Activated CD4-positive, alpha-beta memory T cell treated with anti-CD3 and anti-CD28 coated beads for 36 hours (primary cell): ENCODE results near the gene ZFC3H1. TPM values are rescaled to one million over a fixed set of nuclear protein-coding genes. Genes with fewer than 3 reads are reported as not detected.
A peak's percentile ranks its signal among the peaks of the same experiment; 100 is the strongest.

ENCODE experiments used
- CTCF ChIA-PET: fragments of 350-600 bp; sonication (Branson Sonifier 250); formaldehyde crosslinking; loops from one replicate; lab custom pipeline; 2021; ENCODE audit warnings: antibody characterized with exemption, inconsistent platforms; lab: Charles Lee
- POLR2A ChIA-PET: fragments of 350-600 bp; sonication (Branson Sonifier 250); formaldehyde crosslinking; loops from one replicate; lab custom pipeline; 2021; ENCODE audit warnings: antibody characterized with exemption; lab: Charles Lee
- DNase-seq: peaks from one replicate; pipeline ENCODE4 v3.0.0-alpha.2; 2020
- H3K27ac Mint-ChIP-seq: one replicate; pipeline ENCODE4 v1.8.0; 2021; ENCODE audit warnings: mixed read lengths
- H3K27me3 Mint-ChIP-seq: one replicate; pipeline ENCODE4 v1.8.0; 2021; ENCODE audit warnings: mixed read lengths
- H3K36me3 Mint-ChIP-seq: one replicate; pipeline ENCODE4 v1.8.0; 2021; ENCODE audit warnings: mixed read lengths
- H3K4me1 Mint-ChIP-seq: one replicate; pipeline ENCODE4 v1.8.0; 2021; ENCODE audit warnings: low read depth, mixed read lengths
- H3K4me3 Mint-ChIP-seq: one replicate; pipeline ENCODE4 v1.8.0; 2021; ENCODE audit warnings: mild to moderate bottlenecking, mixed read lengths
- H3K9me3 Mint-ChIP-seq: one replicate; pipeline ENCODE4 v1.8.0; 2021; ENCODE audit warnings: mixed read lengths
- intact Hi-C: fragments of 100-400 bp; cut with micrococcal nuclease; formaldehyde crosslinking; loops from one replicate; pipeline ENCODE4 v1.15.1; 2023
- total RNA-seq, 2 experiments: library from RNA; stranded (reverse); gene quantifications; one replicate each; pipeline ENCODE4 v1.2.3, GENCODE V29; 2021

Gene ZFC3H1
- total RNA-seq, 2 experiments from 2014 or later: 55.9 to 64.9 TPM

DNA sequence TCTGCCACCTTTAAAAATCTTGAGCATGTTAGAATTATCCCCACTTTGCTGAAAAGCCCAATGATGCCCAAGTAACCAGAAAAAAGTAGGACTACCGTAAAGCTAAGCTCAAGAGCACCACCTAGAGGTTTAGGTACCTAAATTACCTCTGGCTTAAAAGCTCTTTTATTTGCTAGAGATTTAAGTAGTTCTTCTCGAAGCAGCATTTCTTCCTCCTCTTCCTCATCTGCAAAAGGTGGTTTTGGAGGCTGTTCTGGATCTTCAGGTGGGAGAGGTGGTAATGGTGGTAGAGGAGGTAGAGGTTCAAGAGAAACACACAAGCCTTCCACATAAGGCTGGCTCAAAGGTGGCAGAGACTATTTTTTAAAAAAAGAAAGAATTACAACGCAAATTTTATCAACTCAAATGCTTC, 26.9 kb downstream of the ZFC3H1 start:
- Mint-ChIP-seq H3K4me3 (no peak overlapping the region), H3K27me3 (no peaks in the 10 kb centered on the region), H3K36me3 (peaks cover 61% of the 10 kb centered on the region), H3K9me3 (no peaks in the 10 kb centered on the region), H3K4me1 (peaks cover 28% of the 10 kb centered on the region), H3K27ac (peak overlapping the region; percentile 46)
- no peak for DNase-seq
- CTCF ChIA-PET: interaction anchor here (0.7 to 5.9 kb wide), 25 partner anchors 10 to 366 kb away, joined by 3 to 50 read pairs (median 6); partner anchors contain the start of genes RAB21, THAP2, TMEM19 and ZFC3H1
- intact Hi-C loops: loop anchor here (1.0 to 10.0 kb wide), 2 partner anchors 111 to 222 kb away; no protein-coding TSS in a partner anchor
- POLR2A ChIA-PET: interaction anchor here (1.0 to 1.1 kb wide), 2 partner anchors 26 to 32 kb away, joined by 3 to 5 read pairs; no protein-coding TSS in a partner anchor

DNA sequence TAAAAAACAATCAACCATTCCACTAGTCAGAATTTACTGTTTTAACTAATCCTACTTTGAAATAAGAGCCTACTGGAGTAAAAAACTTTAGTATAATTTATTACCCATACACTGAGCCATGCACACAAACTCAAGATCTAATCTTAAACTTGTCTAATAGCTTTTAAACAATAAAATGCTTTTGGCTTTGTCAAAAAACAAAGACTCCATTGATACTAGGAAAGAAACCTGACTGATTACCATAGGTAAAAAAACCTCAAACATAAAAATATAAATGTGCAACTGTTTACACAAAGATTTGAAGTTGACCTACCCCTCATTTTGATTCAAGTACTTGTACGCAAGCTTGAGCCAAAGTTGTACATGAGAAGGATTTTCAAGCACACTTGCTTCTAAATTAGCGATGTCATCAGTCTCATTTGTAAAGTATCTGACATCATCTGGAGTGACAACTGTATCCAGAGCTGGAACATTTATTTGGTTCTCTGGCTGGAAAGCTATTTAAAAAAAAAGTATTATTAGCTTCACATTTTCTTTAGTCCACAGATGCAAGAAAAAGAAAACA, 36.1 kb downstream of the ZFC3H1 start:
- CTCF ChIA-PET: interaction anchor here (0.8 to 3.9 kb wide), 6 partner anchors 9 to 124 kb away, joined by 3 to 29 read pairs (median 4); no protein-coding TSS in a partner anchor

DNA sequence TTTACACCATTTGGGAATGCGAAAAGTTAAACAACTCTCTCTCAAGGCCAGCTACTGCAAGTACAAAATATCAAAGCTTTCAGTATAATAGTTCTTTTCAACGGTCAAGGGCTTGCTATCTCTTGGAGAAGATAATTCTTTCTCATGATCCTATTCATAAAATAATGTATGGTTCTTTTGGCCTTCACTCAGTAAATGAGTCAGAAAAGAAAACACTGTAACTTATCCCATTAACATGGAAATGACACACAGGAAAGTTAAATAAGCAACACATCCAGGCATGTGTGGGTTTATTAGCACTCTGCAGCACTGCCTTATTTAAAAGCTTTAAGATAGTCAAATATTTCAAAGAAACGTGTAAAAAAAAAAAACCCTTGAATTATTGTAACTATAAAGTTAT, 36.9 kb downstream of the ZFC3H1 start:
- Mint-ChIP-seq H3K27me3 (no peaks in the 10 kb centered on the region), H3K9me3 (no peaks in the 10 kb centered on the region), H3K27ac (no peak overlapping the region), H3K4me3 (no peak overlapping the region), H3K4me1 (peaks cover 10% of the 10 kb centered on the region), H3K36me3 (peaks cover 41% of the 10 kb centered on the region)
- CTCF ChIA-PET: interaction anchor here (1.1 to 3.9 kb wide), 5 partner anchors 10 to 124 kb away, joined by 3 to 29 read pairs (median 4); no protein-coding TSS in a partner anchor
- POLR2A ChIA-PET: no interaction called here
- intact Hi-C loops: no loop called here
- DNase-seq: no peak

More for the DNA sequence above, 36.1 kb downstream of the ZFC3H1 start:
- intact Hi-C loops: no loop called here
- DNase-seq: no peak
- Mint-ChIP-seq H3K36me3 (peaks cover 40% of the 10 kb centered on the region), H3K4me3 (no peak overlapping the region), H3K9me3 (no peaks in the 10 kb centered on the region), H3K4me1 (peaks cover 10% of the 10 kb centered on the region), H3K27ac (no peak overlapping the region), H3K27me3 (no peaks in the 10 kb centered on the region)
- POLR2A ChIA-PET: interaction anchor here (0.6 kb wide), 1 partner anchor 20 kb away, joined by 3 read pairs; no protein-coding TSS in a partner anchor

DNA sequence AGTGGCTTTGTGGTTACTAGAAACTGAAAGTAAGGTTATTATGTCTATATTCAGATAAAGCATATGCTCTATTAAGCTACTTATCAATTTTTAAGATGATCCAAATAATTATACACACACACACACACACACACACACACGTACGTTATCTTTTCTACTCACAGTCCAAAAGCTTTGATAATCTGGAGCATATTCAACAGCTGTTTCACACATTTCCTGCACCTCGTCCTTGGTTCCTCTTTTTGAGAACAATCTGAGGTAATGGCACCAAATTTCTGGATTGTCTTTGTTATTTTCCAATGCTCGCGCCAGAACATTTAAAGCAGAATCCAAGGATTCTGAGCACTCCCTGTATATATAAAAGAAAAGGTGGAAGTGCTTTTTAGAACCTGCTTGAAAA, 37.5 kb downstream of the ZFC3H1 start:
- H3K27ac Mint-ChIP-seq: peak overlapping the region; percentile 33
- ChIA-PET POLR2A (no interaction called here), CTCF (interaction anchor here (0.7 to 3.9 kb wide), 3 partner anchors 11 to 121 kb away, joined by 3 to 29 read pairs (median 3); no protein-coding TSS in a partner anchor)

DNA sequence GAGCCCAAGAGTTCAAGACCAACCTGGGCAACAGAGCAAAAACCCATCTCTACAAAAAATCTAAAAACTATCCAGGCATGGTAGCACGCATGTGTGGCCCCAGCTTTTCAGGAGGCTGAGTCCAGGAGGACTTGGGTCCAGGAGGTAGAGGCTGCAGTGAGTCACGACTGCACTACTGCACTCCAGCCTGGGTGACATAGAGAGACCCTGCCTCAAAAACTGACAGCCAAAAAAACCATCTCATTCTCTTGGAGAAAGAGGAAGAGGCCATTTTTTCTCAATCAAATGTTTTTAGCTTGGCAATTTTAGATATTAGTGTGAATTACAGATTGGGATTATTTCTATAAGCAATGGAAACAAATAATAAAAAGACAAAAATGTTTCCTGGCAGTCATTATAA, 38.2 kb downstream of the ZFC3H1 start:
- ChIA-PET POLR2A (no interaction called here), CTCF (interaction anchor here (0.7 to 3.9 kb wide), 2 partner anchors 11 to 26 kb away, joined by 3 to 29 read pairs; no protein-coding TSS in a partner anchor)
- H3K4me1 Mint-ChIP-seq: peaks cover 12% of the 10 kb centered on the region
- no peak overlapping the region for H3K4me3 Mint-ChIP-seq
- no peaks in the 10 kb centered on the region for H3K9me3 Mint-ChIP-seq
- no peak for DNase-seq
- H3K36me3 Mint-ChIP-seq: peaks cover 48% of the 10 kb centered on the region
- H3K27me3 Mint-ChIP-seq: no peaks in the 10 kb centered on the region
- intact Hi-C loops: no loop called here
- H3K27ac Mint-ChIP-seq: no peak overlapping the region

More for the DNA sequence above, 37.5 kb downstream of the ZFC3H1 start:
- intact Hi-C loops: no loop called here
- no peaks in the 10 kb centered on the region for H3K27me3 Mint-ChIP-seq
- H3K4me3 Mint-ChIP-seq: no peak overlapping the region
- DNase-seq: no peak
- peaks cover 46% of the 10 kb centered on the region for H3K36me3 Mint-ChIP-seq
- peaks cover 10% of the 10 kb centered on the region for H3K4me1 Mint-ChIP-seq
- no peaks in the 10 kb centered on the region for H3K9me3 Mint-ChIP-seq

DNA sequence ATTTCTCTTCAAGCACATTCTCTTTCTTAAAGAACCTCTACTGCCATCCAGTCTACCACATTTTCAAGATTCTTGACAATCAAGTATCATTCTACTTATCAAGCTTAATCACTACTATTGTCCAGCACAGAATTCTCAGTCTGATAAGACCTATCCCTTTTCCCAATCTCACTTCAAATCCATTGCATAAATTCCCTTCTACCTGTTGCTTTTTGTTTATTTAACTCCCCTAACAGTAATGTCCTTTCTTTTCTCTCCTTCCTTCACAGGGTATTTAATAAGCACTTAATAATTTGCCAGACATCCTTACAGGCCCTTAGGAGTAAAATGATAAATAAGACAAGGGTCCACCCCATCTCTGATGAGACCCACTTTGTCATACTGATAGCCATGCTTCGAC, 41.7 kb downstream of the ZFC3H1 start:
- intact Hi-C loops: loop anchor here (5.0 kb wide), 1 partner anchor 35 kb away; no protein-coding TSS in a partner anchor
- no peaks in the 10 kb centered on the region for H3K9me3 Mint-ChIP-seq
- DNase-seq: no peak
- H3K4me1 Mint-ChIP-seq: peaks cover 10% of the 10 kb centered on the region
- ChIA-PET CTCF (interaction anchor here (1.0 kb wide), 1 partner anchor 15 kb away, joined by 4 read pairs; no protein-coding TSS in a partner anchor), POLR2A (no interaction called here)
- peaks cover 54% of the 10 kb centered on the region for H3K36me3 Mint-ChIP-seq
- H3K27me3 Mint-ChIP-seq: no peaks in the 10 kb centered on the region
- H3K4me3 Mint-ChIP-seq: no peak overlapping the region
- H3K27ac Mint-ChIP-seq: peak overlapping the region; percentile 20

DNA sequence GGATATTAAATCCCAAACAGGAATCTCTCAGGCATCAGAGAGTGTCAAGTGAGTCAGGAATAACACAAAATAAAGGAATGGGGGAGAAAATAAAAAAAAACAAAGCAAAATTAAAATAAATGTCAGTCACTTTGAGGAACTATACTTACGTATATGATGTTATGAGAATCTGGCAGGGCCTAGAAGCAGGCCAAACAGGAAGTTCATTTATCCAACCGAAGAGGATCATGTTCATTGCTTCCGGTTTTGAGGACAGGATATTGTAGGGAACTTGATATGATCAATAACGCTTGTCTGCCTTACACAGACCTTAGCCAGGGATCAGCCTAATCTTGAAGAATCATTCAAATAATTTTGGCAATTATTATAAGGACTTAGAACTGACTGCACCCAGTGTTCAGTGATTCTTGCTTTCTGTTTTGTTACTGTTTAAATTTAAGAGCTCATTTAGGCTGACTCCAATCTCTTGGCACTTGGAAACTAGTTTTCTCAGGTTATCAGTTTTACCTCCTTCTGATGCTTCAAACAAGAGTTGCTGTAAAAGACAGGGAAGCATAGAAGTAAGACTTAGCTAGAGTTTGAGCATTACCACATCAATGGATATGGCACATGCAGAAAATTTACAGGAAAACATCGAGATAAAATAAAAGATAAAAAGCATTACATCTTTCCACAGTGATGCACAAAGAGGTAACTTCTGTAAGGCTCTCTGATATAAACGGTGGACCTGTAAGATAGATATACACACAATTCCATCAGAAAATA, 53.4 kb downstream of the ZFC3H1 start:
- Mint-ChIP-seq H3K4me3 (no peak overlapping the region), H3K9me3 (no peaks in the 10 kb centered on the region), H3K36me3 (peaks cover 60% of the 10 kb centered on the region), H3K27ac (peak overlapping the region; percentile 79), H3K4me1 (peaks cover 17% of the 10 kb centered on the region), H3K27me3 (no peaks in the 10 kb centered on the region)
- ChIA-PET CTCF (interaction anchor here (1.1 kb wide), 1 partner anchor 27 kb away, joined by 6 read pairs; no protein-coding TSS in a partner anchor), POLR2A (no interaction called here)
- intact Hi-C loops: no loop called here
- no peak for DNase-seq

DNA sequence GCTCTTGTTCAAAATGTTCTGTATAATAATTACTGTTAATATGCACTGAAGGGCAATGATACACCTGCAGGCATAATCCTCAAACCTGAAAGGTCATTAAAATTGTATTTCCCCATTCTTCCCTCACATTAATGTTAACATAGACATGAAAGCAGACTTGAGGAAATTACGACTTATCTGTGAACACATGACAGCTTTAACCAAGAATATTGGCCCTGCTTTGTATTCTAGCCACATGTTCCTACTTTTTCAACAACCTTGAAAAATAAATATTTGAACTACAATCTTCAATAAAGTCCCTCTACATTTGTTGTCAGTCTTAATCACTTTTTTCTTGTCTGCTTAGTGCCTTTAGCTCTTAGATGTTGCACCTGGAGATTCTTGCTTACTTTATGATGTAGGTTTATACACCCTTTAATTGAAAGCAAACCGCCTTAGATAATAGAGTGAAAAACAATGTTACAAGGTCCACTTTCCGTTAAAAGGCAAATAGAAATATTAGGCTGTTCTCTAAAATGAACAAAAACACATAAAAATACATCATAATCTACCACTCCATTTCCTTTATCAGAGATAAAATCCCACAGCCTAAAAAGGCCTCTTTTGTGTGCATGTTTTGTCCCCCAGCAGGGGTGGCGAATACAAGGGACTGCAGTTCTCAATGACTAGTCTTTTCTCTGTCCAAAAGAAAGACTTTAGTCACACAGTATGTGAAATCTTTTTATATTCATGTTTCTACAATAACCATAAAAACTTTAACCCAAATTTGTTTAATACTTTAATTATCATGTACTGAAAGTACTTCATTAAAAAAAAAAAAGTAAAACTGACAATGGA, 55.9 kb downstream of the ZFC3H1 start:
- DNase-seq: no peak
- H3K36me3 Mint-ChIP-seq: peaks cover 50% of the 10 kb centered on the region
- H3K4me1 Mint-ChIP-seq: peaks cover 15% of the 10 kb centered on the region
- intact Hi-C loops: no loop called here
- ChIA-PET POLR2A (interaction anchor here (0.6 kb wide), 1 partner anchor 20 kb away, joined by 3 read pairs; no protein-coding TSS in a partner anchor), CTCF (interaction anchor here (1.9 kb wide), 1 partner anchor 29 kb away, joined by 11 read pairs; no protein-coding TSS in a partner anchor)
- no peaks in the 10 kb centered on the region for H3K27me3 Mint-ChIP-seq
- H3K9me3 Mint-ChIP-seq: no peaks in the 10 kb centered on the region
- H3K27ac Mint-ChIP-seq: peak overlapping the region; percentile 29
- no peak overlapping the region for H3K4me3 Mint-ChIP-seq

DNA sequence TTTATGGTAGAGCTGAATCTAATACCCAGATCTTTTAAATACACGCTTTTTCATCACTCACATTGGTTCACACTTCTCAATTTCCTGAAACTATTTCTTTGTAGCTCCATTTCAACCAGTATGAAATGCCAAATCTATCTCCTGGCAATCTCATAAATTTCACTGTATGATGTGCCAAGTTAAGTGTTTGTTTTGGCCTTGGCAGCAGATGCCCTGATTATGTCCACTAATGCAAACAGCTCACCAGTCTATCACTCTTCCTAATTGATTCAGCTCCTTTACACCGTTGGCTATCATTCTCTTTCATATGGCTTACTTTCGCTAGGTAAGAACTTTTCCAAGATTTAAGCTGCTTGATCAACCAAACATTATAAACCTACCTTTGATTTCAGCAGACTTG, 58.6 kb downstream of the ZFC3H1 start:
- ChIA-PET POLR2A (interaction anchor here (1.2 kb wide), 1 partner anchor 32 kb away, joined by 3 read pairs; no protein-coding TSS in a partner anchor), CTCF (interaction anchor here (1.0 to 1.5 kb wide), 2 partner anchors 22 to 142 kb away, joined by 3 to 4 read pairs; no protein-coding TSS in a partner anchor)
- Mint-ChIP-seq H3K27me3 (no peaks in the 10 kb centered on the region), H3K27ac (no peak overlapping the region), H3K4me1 (peaks cover under 1% of the 10 kb centered on the region), H3K36me3 (peaks cover 29% of the 10 kb centered on the region), H3K4me3 (no peak overlapping the region), H3K9me3 (no peaks in the 10 kb centered on the region)
- no peak for DNase-seq
- intact Hi-C loops: no loop called here

DNA sequence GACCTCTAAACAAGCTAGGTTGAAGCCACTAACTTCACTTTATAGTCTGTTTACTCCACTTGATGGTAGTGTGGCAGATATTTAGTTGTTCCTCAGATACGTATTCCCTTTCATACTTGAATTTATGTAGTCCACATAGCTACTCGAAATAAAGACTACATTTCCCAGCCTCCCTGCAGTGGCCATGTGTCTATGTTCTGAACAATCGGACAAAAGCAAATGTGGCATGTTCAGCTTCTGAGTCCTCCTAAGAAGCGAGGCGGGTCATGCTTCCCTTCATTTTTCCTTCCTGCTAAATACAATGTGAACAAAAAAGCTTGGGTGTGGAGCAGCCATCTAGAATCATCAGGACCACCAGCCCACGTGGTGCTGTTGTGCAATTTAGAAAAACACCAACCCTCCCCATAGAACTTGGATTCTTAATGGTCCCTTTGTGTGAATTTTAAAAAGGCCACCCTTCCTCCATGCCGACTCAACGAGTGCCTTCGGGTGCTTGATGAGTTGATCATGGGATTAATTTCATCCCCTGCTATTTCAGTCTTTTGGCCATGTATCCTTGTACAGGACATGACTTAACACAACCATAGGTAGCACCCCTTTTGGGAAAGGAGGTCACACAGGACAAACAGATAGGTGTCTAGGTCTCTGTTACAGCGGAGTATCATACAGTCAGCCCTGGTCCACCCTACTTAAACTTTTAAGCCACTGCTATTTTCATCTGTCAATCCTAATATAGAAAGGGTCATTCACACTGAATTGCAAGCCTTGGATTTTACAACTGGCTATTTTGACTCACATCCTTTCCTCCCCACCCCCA, 60.7 kb downstream of the ZFC3H1 start:
- no peaks in the 10 kb centered on the region for H3K27me3 Mint-ChIP-seq
- ChIA-PET POLR2A (no interaction called here), CTCF (no interaction called here)
- peaks cover 16% of the 10 kb centered on the region for H3K36me3 Mint-ChIP-seq
- DNase-seq: no peak
- H3K4me3 Mint-ChIP-seq: no peak overlapping the region
- H3K9me3 Mint-ChIP-seq: peaks cover 9% of the 10 kb centered on the region
- H3K27ac Mint-ChIP-seq: no peak overlapping the region
- intact Hi-C loops: no loop called here
- H3K4me1 Mint-ChIP-seq: no peaks in the 10 kb centered on the region
